GM18519 (cell line): ENCODE results near the gene ANAPC13.

Experiments
- ATAC-seq: cut with Tn5 transposase; IDR thresholded peaks from one replicate; pipeline ENCODE4 v1.9.1; 2021; ENCODE audit warnings: mild to moderate bottlenecking, moderate library complexity; ENCODE audit not compliant: unreplicated experiment, low FRiP score

Gene ANAPC13

GRCh38 chr3:134457376-134458074 is 28.3 kb downstream of the ANAPC13 start:
- no peak for ATAC-seq

DNA sequence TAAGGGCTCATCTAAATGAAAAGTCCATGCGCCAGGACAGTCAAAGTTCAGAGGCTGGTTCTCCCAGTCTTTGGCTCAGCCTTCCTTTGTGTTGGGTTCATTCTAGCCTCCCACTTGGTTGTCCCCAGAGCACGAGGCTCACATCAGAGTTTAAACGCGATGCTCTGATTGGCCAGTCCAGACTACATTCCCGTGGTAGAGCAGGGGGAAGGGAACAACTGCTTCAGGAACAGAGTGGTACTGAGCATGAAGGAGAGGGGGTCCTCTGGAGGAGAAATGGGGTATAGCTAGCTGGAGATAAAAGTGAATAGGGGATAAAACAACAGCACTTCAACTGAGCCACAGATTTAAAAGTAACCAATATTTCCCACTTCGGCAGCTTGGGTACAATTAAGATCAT is 32.2 kb downstream of the ANAPC13 start:
- ATAC-seq, result no peak

DNA sequence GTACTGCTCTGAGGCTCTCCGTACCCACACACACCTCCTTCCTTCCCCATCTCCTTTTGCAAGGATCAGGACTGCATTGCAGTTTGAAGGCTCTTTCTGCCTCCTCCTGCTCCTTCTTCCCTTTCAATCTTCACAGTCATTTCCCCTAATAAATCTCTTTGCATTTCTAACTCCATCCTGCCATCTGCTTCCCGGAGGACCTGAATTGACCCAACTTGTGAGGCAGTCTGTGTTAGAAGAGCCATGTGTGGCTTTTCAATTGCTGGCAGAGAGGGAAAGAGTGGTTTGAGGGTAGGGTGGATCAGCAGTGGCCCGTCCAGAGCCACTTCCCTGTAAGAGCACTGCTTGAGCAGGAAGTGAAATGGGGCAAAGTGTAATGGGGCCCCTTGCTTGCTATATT is 35.8 kb downstream of the ANAPC13 start:
- ATAC-seq, result no peak

DNA sequence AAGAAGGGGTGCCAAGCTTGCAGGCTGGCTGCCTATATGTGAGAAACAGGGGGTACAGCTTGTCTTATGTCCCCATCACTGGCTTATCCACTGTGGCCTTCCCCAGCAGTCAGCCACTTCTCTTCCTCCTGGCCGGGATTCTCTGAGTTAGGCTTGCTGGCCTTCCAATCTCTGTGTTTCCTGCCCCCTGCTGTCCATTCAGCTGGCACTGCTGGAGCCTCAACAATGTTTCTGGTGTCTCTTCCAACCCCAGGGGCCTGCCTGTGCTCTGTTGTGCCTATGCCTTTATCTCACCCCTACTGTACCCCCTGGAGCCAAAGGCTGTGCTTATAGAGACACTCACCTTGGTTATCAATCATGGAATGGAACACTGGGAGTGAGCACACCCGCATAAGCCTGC is 36.5 kb downstream of the ANAPC13 start:
- no peak for ATAC-seq

DNA sequence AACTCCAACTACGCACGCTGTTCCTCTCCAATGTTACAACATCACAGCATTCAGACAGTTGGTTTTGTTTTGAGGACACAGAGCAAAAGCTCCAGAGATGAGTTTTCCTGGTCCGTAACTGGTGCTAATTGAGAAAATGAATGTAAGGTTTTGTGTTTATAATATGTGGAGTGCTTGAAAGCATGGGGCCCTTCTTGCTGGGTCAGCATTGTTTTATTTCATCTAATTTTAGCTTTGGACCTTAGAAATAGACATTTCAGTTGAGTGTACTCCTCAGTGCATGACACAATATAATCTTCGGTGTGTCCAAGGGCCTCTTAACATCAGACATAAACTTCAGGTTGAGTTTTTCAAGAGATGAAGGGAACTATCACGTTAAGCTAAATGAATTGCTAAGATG is 37.1 kb downstream of the ANAPC13 start:
- ATAC-seq, result no peak

DNA sequence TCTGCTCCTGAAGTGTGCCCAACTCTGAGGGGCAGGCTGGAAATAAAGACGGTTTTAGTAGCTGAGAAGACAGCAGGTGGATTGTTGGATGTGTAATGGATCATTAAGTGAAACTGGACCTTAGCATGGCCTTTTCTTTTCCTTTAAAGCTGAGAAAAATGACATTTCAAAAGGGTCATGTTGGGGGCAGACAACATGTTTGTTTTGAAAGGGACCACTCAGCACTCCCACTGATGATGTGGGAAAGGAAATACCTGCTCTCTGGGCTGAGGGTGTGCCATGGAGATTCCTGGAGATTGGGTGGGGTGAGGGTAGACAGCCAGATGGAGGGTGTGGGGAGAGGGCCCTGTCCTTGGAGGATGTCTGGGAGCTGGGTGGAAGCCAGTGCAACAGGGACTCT is 38.4 kb downstream of the ANAPC13 start:
- ATAC-seq, result no peak

GRCh38 chr3:134446800-134447199 is 39.0 kb downstream of the ANAPC13 start:
- ATAC-seq, result no peak

DNA sequence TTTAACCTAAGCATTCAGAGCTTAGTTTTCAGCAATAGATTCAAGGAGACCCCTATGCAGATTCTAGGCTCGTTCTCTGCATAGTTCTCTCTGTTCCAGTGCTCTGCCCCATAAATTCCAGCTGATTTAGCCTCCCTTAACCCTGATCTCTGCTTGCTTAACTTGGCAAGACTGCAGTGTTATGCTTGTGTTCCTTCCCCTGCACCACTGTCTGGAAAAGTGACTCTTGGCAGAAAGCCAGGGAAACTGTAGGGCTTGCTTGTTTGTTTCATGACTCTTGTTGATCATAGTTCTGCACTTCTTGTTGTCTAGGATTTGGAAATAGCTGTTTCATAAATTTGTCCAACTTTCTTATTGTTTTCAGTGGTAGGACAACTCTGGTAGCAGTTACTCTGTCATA is 40.1 kb downstream of the ANAPC13 start:
- no peak for ATAC-seq

GRCh38 chr3:134445095-134445494 is 40.7 kb downstream of the ANAPC13 start:
- ATAC-seq, result no peak

GRCh38 chr3:134441821-134442220 is 44.0 kb downstream of the ANAPC13 start:
- no peak for ATAC-seq

DNA sequence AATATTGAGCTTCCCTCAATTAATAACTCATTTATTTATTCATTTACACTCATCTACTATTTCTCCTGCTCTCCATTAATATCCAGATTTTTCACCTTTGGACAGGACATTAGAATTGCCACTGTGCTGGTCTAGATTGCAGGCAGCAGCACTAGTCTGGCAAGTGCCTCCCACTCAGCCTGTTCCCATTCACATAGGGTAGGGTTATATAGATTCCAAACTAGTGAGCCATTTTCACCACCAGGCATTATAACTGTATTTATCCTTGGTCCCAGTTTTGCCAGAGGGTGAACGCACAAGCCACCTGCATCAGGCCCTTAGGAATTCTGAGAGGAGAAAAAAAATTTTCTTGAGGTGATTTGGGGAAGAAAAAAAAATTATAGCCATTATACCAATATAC is 44.5 kb downstream of the ANAPC13 start:
- ATAC-seq, result no peak

DNA sequence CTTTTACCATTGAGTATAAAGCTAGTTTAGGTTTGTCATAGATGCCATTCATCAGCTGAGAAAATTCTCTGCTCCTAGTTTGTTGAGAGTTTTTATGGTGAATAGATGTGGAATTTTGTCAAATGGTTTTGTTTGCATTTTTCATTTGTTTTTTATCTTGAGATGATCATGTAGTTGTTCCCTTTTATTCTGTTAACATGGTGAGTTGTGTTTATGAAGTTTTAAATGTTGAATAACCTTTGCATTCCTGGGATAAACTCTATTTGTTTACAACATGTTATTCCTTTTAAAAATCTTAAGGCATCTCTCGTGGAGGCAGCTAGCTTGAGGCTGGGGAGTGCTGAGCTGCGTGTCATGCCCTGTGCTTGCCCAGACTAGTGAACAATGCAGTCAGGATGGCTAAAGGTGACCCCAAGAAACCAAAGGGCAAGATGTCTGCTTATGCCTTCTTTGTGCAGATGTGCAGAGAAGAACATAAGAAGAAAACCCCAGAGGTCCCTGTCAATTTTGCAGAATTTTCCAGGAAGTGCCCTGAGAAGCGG is 48.5 kb downstream of the ANAPC13 start:
- no peak for ATAC-seq

DNA sequence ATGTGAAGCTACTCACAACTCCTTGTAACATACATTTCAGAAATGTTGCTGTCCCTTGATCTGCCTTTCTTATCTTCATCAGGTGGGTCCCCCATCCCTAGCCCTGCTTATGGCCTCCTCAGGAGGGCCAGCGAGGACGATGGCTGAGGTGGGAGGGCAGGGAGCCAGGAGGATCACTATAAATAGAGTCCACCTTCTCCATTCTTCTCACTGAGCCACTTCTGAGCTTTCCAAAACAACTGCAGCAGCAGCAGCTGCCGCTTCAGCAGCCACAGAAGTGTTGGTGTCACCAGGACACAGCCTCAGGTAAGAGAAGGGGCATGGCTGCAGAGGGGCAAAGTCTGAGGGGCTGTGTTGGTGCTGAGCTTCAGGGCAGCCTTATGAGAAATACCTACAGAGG is 53.5 kb downstream of the ANAPC13 start:
- ATAC-seq, result no peak

DNA sequence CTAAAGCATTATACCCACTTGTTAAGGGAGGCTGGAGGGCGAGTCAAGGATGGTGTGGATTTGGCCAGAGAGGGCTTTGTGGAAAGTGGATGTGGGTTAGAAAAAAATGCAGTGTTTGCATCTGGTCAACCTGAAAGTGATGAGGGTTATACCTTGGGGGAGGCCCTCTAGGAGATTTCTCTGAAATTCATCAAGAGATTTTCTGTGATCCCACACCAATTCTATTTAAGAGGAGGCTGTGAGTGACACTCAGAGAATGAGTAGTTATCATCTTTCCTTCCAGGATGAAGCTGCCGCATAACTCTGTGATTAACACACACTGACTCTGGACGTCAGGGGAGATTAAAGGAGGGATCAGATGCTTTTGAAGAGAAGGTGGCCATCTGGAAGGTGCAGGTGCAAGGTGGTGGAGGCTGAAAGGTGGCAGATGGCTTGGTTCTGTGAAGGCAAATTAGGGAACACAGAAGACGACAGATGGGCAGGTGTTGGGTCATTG is 54.8 kb downstream of the ANAPC13 start:
- no peak for ATAC-seq

- no peak for ATAC-seq
These were observed 55.6 kb downstream of the ANAPC13 start for GRCh38 chr3:134430174-134430573.

DNA sequence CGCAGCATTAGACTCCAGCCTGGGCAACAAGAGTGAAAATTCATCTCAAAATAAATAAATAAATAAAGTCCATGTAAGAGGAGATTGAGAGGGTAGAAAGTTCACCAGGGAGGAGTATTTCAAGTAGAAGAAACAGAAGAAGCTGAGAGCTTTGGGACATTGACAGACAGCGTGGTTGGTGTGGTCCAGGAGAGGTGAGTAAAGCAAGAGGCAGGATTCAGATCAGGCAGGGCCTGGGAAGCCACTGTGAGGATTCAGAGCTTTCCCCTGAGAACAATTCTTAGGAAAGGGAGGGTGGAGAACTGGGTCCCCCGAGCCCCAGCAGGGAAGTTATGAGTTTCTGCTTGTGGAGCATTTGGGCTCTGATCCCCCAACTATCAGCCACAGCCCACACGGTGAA is 57.4 kb downstream of the ANAPC13 start:
- ATAC-seq, result no peak
